ENCODE results near the gene CLCN5.
"Not testable (repeated sequence)": the region's sequence is repeated elsewhere in the genome, so short reads cannot be mapped to it uniquely, and the experiment has no call there.

The CLCN5 gene

DNA sequence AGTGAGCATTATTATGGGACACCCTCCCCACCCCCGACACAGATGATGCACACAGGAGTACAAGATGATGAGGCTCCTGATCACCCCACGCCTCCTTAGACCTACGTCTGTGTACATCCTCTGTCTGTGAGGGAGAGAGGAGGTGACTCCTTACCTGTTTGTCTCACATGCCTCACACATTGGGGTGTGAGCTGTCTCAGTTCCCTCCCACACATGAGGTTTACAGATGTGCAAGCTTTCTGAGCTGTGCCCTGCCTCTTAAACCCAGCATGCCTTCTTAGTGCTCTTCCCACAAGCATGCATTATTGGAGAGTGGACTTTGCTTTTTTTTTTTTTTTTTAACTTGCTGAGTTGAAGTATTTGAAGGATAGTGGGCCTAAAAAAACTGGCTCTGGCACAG lies 76.7 kb downstream of the CLCN5 start:
- no peak for DNase-seq

DNA sequence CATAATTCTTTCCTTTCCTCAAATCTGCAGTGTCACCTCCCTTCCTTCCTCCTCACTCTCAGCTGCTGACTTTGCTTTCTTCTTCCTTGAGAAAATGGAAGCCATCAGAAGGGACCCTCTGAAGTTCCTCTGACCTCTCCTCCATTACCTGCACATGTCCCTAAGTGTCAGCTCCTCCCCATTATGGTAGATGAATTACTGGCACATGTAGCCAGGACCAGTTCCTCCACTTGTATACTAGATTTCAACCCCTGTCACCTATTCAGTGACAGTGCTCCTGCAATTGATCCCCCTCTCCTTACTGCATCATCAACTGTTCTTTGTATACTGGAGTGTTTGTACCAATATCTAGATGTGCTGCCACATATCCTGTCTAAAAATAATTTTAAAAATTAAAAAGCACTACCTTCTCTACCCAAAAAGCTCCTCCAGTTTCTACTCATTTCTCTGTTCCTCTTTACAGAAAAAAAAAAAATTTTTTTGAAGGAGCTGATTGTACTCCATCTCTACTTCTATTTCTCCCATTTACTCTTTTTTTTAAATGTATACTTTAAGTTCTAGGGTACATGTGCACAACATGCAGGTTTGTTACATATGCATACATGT lies 78.6 kb downstream of the CLCN5 start:
- DNase-seq = no peak

DNA sequence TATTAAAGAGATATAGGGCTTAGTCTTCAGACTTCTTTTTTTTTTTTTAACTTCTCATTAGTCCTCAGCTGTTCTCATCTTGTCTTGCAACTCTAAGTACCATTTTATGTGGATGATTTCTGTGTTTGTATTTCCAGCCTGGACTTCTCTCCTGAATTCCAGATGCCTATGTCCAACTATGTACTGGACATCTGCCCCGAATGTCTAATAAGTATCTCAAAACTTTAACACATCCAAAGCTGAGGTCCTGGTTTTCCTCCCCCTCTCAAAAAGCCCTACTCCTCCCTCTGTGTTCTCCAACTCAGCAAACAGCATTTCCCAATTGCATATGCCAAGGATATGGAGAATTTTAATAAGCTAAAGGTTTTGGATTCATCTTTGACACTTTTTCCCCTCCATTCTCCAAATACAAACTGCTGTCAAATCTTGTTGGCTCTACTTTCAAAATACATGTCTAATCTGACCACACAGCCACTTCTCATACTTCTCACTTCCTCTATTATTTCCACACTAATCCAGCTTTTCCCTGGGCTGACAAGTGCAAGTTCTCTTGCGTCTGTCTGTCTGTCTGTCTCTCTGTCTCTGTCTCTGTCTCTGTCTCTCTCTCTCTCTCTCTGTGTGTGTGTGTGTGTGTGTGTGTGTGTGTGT lies 79.8 kb downstream of the CLCN5 start:
- DNase-seq = no peak

DNA sequence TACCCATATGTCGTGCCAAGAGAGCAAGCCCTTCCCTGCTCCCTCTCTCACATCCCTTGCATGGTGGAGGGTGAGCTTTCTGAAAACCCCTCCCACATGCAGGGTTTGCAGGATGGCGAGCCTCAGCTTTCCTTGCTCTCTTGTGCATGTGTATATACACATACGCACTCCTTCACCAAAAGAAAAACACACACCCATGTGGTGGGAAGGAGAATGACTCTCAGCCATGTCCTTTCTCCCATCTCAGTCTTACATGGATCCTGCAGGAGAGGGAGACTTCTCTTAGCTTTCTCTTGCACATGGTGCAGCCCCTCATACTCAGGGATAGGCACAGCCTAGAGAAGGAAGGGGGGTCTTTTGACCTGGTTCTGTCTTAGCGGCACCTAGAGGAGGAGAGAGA lies 81.1 kb downstream of the CLCN5 start:
- no peak for DNase-seq

DNA sequence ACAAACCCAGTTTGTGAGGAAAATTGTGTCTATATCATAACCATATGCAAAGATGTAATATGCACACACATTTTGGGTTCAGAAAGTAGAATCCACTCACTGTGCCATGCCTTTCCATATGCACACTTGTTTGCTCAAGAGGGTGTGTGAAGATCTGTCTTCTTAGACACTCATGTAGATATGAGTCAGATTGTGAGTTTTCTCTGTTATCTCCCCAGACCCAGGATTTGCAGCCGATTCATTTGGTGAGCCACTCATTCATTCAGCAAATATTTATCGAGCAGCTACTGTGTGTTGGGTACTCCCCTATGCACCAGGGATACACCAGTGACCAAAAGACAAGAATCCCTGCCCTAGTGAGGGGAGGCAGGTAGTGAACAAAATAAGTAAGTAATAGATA lies 81.5 kb downstream of the CLCN5 start:
- DNase-seq = no peak

DNA sequence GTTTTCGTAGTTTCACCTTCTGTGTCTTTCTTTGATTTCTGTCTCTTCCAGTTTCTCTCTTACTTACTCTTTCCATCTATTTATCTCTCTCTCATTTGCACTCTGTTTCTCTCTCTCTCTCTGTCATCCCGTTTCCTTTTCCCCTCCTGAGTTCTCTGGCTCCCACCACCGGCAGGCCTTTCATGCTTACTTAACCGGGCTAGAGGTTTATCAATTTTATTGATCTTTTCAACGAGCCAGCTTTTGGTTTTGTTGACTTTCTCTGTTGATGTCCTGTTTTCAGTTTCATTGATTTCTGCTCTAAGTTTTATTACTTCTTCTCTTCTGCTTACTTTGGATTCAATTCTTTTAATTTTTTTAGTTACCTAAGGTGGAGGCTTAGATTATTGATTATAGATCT lies 103.2 kb downstream of the CLCN5 start:
- not testable (repeated sequence) for DNase-seq

DNA sequence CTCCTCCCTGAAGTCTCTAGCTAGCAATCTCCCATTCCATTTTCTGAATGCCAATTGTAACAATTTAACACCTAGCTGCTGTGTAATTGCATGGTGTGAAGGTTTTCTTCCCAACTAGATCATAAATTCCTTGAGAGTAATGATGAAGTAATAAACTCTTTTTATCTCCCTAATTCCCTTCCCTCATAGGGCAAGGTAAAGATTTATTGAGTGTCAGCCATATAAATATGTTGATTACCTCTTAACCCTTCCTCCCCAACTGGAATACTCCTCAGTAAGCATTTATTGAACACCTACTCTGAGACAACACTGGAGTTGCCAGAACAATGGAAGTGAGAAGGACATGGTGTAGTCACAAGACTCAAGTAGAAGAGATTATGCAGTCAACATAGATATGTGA lies 112.7 kb downstream of the CLCN5 start:
- DNase-seq = no peak

DNA sequence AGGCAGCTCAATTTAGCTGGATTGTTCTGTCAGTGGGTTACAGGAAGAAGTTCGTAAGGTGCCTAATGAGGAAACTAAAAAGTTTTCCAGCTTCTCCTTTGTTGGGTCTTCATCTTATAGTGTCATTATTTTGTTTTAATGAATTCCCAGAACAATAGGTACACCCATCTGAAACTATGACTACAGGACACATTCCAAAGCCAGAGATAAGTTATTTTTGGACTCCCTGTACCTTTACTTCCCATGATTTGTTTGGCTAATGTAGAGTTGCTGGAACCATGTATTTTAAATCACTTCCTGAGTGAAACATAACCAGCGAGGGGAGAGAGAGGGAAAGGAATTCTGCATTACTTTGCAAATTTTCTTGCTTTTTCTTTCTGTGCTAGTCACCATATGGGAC lies 114.0 kb downstream of the CLCN5 start:
- no peak for DNase-seq

DNA sequence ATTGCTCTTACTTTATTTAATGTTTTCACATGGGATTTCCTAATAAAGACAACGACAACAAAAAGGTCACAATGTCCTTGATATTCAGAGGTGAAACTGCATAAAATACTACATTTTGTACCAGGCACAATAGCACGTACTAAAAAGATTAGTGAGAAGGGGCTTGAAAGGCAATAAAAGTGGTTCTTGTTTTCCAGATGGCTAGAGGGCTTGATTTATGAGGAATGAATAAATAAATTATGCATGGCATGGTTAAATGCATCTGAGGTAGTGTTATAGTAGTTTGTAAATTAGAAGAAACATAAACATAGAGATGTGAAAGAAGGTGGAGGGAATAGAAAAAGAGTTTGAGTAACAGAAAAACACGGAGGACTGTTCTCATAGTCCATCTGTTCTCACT lies 123.4 kb downstream of the CLCN5 start:
- no peak for DNase-seq

DNA sequence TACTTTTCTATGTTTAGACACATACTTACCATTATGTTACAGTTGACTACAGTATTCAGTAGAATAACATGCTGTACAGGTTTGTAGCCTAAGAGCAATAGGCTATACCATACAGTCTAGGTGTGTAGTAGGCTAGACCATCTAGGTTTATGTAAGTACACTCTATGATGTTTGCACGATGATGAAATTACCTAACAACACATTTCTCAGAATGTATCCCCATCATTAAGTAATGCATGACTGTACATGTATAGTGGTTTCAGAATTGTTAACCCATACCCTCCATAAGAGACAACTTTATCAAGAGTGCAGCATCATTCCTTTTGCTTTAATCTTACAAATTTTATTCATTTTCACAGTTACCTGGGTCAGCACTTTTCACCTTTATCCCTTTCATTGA lies 126.8 kb downstream of the CLCN5 start:
- DNase-seq = no peak

DNA sequence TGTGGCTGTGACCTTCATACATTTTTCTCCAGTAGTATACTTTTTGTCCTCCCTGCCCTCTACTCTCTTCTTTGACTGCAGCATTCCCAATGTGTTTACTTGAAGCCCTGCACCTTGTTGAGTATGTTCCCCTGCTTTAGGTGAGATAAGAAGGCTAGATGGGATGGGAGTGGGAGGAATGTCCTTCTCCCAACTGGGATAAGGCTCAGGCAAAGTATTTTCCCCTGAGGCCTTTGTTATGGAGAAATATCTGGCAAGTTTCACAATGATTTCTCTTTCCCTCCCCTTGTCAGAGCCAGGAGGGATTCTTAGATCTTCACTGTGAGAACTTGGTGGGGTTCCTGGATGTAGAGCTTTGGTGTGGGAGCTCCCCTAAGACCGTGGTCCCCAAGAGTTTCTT lies 131.8 kb downstream of the CLCN5 start:
- no peak for DNase-seq

DNA sequence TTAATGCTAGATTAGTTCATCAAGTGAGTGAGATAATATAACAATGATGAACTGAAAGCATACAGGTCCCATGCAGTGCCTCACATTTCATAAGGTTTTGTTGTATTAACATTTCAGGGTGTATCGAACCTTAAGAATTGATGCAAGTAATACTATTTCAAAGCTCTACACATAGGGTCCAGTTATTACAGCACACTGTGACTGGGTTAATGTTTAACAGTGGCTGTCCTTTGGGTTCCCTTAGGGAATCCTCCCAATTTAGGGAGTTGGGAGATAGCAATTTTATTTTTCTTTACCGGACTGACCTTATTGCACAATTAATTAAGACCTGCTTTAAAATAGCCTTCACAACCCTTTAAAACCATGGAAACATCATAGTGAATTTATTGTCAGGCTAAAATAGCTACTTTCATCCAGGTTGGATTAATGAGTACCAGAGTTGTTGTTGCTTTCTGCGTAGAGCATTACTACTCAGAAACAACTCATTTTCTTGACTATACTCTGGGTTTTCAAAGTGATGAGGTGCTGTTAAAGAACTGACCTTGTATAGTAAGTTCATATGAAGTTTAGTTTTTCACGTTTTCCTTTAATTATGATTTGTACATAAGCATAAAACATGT lies 144.0 kb downstream of the CLCN5 start:
- no peak for DNase-seq

DNA sequence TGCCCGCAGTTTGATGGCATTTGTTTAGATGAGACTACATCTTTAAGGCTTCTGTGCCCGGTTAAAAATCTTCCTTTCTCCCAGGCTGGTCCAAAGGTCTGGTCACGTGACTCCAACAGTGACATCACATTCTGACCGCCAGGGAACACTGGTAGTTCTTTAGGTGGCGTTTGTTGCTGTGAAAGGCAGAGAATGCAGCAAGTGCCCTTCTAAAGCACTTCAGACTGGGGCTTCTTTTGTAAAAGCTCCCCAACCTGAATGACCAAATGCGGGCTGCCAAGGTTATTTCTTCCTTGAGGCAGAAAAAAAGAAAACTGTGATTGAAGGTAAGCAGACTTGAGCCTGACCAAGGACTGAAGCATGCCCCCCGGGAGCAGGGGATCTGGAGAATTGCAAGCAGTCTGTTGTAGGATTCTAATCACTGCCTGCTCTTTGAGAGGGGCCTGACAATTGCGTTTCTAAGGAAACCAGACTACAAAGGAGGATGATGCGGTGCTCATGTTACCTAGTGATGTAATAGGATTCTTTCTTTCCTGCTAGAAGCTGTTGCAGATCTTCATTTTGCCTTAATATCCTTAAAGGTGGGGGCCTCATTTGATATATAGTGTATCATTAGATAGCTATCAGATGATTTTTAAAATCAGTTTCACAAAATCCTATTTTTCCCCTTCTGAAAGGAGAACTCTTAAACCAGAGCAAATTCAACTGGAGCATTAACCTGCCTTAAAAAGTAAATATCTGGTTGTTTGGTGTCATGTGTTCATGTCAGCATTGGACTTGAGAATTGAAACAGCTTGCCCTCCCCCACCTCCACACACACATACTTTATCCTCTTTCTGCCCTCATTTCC lies 145.3 kb downstream of the CLCN5 start:
- DNase-seq = peak; percentile 6

DNA sequence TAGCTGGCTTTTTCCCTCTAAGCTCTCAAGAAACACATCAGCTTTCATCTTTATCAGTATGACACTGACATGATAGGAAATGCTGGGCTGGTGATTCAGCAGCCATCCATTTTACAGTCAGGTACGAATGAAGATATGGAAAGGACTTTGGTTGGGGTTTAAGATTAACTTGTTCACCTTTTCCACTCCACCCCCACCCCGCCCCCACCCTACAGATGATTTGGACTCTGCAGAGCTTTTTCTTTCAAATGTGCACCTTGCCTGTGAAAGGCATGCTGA lies 145.8 kb downstream of the CLCN5 start:
- DNase-seq = no peak

DNA sequence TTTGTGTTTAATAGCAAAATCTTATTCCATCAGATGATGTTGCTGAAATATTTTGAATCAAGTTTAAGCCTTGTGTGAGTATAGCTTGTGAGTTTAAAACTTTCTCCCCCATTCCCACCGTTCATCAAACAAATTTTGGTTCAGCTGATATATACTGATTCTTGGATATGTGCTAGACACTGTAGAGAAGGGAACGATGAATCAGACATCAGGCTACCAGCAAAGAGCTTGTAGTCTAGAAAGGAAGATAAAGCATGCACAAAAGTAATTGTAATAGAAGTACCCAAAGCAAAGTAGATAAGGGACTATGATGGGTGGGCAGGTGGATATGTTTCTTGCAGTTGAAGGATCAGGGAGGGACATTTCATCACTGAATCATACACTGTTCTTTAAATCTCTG lies 146.5 kb downstream of the CLCN5 start:
- no peak for DNase-seq

DNA sequence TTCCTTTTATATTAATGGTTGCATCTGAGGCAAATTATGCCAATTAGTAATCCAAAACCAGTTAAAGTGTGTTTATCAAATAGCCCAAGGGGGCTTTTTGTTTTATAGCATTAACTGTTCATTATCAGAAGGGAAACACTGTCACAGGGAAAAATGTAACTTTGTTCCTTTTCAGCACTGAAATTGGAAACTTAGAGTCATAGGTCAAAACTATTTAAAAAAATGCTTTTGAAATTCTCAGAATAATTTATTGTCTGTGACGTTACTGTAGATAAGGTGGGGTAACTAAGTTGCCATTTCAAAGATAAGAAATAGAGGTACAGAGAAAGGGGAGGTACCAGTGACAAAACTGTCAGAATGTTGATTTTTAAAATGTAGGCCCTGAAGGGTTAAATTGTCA lies 149.1 kb downstream of the CLCN5 start:
- DNase-seq = no peak

DNA sequence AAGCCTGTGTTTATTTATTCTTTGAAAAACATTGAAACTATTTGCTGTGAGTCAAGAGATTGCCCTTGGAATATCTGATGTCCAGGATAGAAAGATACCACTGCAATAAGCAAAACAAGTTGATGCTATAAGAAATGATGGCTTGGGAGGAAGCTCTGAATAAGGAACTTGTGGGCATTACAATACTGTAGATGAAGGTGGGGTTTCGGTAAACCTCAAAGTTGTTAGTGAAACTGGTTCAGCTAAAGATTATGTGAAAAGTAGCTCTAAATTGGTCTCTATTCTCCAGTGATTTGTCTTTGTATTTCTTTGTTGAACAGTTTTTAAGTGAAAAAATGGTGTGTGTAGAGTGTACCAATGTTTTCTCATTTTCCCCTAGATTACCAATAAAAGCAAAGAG lies 149.7 kb downstream of the CLCN5 start:
- no peak for DNase-seq

DNA sequence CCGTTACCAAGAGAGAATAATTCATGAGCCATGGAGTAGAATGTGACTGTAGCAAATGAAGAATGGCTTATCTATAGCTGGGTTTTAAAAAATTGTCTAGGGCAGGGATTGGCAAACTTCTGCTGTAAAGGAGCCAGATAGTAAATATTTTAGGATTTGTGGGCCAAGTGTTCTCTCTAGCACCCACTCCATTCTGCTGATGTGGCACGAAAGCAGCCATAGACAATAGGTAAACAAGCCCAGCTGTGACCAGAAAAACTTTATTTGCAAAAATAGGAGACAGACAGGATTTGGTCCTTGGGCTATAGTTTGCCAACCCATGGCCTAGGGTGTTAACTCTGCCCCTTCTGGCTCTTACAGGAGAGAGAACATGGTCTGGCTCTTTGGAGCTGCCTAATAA lies 151.2 kb downstream of the CLCN5 start:
- no peak for DNase-seq

DNA sequence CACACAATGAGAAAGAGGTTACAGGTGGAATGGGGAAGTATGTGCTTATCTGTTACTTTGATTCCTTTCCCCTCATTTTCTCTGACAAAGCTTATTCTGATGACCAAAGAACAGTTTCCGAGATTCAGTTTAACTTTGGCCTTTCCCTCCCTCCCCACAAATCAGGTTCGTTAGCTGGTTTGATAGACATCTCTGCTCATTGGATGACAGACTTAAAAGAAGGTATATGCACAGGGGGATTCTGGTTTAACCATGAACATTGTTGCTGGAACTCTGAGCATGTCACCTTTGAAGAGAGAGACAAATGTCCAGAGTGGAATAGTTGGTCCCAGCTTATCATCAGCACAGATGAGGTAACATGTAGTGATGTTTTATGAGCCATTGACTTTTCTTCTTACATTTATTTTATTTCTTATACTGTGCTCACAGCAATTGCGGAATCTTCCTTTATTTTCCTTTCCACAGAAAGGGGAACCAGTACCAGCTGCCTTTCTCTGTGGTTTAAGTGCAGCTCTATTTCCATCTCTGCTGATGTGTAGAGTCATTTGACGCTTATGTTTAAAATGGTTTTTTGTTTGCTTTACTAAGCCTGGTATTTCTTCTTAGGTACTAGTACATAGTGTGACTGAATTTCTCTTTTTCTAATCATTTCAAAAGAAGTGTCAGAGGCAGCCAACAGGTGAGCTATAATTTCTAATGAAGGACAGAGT lies 153.4 kb downstream of the CLCN5 start:
- no peak for DNase-seq

DNA sequence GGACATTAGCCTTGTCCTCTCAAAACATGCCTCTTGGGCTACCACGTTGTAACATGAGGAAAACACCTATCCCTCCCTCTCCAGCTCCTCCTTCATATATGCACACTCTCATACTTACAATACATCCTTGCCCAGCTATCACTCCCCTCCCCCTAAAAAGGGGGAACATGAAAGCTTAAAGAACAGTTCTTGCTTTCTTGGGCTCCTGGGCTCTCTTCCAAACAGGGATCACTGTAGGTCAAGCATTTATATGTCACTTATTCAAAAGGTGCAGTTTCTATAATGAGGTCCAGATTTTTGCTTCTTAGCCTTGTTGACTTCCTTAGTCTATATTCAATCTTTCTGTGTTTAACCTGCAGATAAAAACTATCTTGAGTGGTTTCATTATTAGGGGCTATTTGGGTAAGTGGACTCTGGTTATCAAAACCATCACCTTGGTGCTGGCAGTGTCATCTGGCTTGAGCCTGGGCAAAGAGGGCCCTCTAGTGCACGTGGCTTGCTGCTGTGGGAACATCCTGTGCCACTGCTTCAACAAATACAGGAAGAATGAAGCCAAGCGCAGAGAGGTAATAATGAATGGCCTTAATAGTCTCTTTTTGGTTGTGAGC lies 159.0 kb downstream of the CLCN5 start:
- peak; percentile 2 for DNase-seq

DNA sequence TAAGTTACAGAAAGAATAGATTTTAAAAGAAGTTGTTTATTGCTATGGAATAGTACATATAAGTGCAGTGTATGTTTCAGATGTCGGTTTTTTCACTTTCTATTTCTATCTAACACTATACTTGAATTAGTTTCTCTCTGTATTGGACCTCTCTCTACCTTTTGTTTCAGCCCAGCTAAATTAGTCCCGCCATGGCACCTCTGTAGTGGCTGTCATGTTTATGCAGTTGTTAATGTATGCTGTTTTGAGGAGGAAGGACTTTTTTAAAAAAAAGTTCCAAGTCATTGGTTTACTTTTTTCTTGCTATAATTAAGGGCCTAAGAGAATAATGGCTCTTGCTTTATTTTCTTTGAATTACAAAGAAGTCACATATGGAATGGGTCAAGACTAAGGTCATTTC lies 160.3 kb downstream of the CLCN5 start:
- DNase-seq = no peak

DNA sequence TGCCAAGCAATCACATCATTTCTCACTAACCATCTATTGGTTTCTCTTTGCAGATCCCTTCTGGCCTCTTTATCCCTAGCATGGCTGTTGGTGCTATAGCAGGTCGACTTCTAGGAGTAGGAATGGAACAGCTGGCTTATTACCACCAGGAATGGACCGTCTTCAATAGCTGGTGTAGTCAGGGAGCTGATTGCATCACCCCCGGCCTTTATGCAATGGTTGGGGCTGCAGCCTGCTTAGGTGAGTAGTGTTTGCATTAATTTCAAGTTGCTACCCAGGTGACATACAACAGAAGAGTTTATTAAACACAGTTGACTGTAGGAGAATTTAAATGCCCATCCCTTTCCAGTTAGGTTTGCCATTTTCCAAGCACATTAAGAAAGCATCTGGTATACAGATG lies 166.2 kb downstream of the CLCN5 start:
- DNase-seq = no peak

DNA sequence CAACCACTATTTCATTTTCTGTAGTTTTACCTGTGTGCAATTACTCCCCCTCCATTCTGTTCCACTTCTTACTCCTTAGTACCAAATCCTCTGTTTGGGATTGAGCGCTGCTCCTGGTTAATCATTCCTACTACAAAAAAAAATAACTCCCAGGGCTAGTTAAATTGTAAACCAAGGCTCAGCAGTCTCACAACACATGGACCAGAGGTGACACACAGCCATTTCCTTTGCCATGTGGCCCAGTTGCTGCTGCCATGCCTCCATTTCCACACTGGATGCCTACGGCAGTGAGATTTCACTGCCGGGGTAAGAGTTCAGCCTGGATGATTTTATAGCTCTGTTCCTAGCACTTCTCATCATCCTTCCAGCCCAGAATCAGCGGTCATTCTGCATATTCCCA lies 171.2 kb downstream of the CLCN5 start:
- DNase-seq = no peak
